Measurements from ENCODE around the gene SGCA.

Gene SGCA

GRCh38 chr17:50125420-50125997 lies 40.3 kb upstream of the SGCA start:
- H3K9me3 ChIP-seq (ENCODE audit: control insufficient read depth, insufficient read depth, low read depth, low read length), result no peaks in the 10 kb centered on the region
- H3K36me3 ChIP-seq (ENCODE audit: control insufficient read depth in 2 of 2, insufficient read depth in 1 of 2, low read length in 2 of 2), result peaks cover 0 to 4% of the 10 kb centered on the region in 2 experiments; a peak in 1 of 3 replicates
- TF ChIP-seq EGR2 (tag by site-specific recombination; IDR thresholded peaks at IDR 0.05; ENCODE audit: low read depth), result peak; percentile 64; the same call in 1 of the 2 replicates
- TF ChIP-seq ZNF366 (tag by site-specific recombination; conservative IDR thresholded peaks at IDR 0.05), result peak; percentile 57
- no peak for TF ChIP-seq ZNF350 (tag by site-specific recombination; IDR thresholded peaks at IDR 0.05)
- peak; percentile 43; the same call in 1 of the 2 replicates for TF ChIP-seq ZBTB17 (tag by site-specific recombination; IDR thresholded peaks at IDR 0.05)
- TF ChIP-seq ZFHX2 (tag by site-specific recombination; conservative IDR thresholded peaks at IDR 0.05), result 0 out of 2 replicates have a peak, but pooled peaks have one; percentile 25
- ChIA-PET CTCF (interaction anchor here (1.5 to 3.4 kb wide), 3 partner anchors 11 to 27 kb away, joined by 4 to 28 read pairs (median 15); no protein-coding TSS in a partner anchor), POLR2A (interaction anchor here (0.7 to 1.2 kb wide), 2 partner anchors 13 to 70 kb away, joined by 3 to 5 read pairs; partner anchors contain the start of gene ITGA3)
- no peak overlapping the region for H3K4me3 ChIP-seq (ENCODE audit: low read depth, low read length)
- peaks cover 13% of the 10 kb centered on the region for H3K4me1 ChIP-seq (ENCODE audit: control insufficient read depth, insufficient read depth, low read length)
- no peak overlapping the region for H3K27ac ChIP-seq (ENCODE audit: extremely low read depth, low read depth, low read length)

- no peaks in the 10 kb centered on the region for H3K9me3 ChIP-seq (ENCODE audit: control insufficient read depth, insufficient read depth, low read depth, low read length)
- ChIA-PET CTCF (interaction anchor here (0.6 to 2.4 kb wide), 2 partner anchors 13 to 50 kb away, joined by 3 to 15 read pairs; no protein-coding TSS in a partner anchor), POLR2A (interaction anchor here (0.7 to 0.8 kb wide), 2 partner anchors 20 to 24 kb away, joined by 3 to 6 read pairs; no protein-coding TSS in a partner anchor)
- peaks cover 0 to 4% of the 10 kb centered on the region in 2 experiments; a peak in 1 of 3 replicates for H3K36me3 ChIP-seq (ENCODE audit: control insufficient read depth in 2 of 2, insufficient read depth in 1 of 2, low read length in 2 of 2)
- TF ChIP-seq ZNF341 (tag by site-specific recombination; IDR thresholded peaks at IDR 0.05; ENCODE audit: low read depth), result peak; percentile 49
- TF ChIP-seq ZBTB48 (tag by site-specific recombination; IDR thresholded peaks at IDR 0.05), result no peak
- TF ChIP-seq REST (tag by site-specific recombination; IDR thresholded peaks at IDR 0.05), result peak; percentile 69
- H3K27ac ChIP-seq (ENCODE audit: extremely low read depth, low read depth, low read length), result no peak overlapping the region
- H3K4me1 ChIP-seq (ENCODE audit: control insufficient read depth, insufficient read depth, low read length), result peaks cover 13% of the 10 kb centered on the region
- H3K4me3 ChIP-seq (ENCODE audit: low read depth, low read length), result no peak overlapping the region
Observed at GRCh38 chr17:50127697-50128361, 38.0 kb upstream of the SGCA start.

- H3K27ac ChIP-seq (ENCODE audit: extremely low read depth, low read depth, low read length), result no peak overlapping the region
- H3K36me3 ChIP-seq (ENCODE audit: control insufficient read depth in 2 of 2, insufficient read depth in 1 of 2, low read length in 2 of 2), result peaks cover 0 to 9% of the 10 kb centered on the region in 2 experiments; a peak in 1 of 3 replicates
- H3K4me1 ChIP-seq (ENCODE audit: control insufficient read depth, insufficient read depth, low read length), result peaks cover 6% of the 10 kb centered on the region
- ChIA-PET POLR2A (interaction anchor here (0.7 kb wide), 1 partner anchor 19 kb away, joined by 6 read pairs; no protein-coding TSS in a partner anchor), CTCF (interaction anchor here (0.6 to 0.7 kb wide), 2 partner anchors 45 to 49 kb away, joined by 3 read pairs; no protein-coding TSS in a partner anchor)
- no peaks in the 10 kb centered on the region for H3K9me3 ChIP-seq (ENCODE audit: control insufficient read depth, insufficient read depth, low read depth, low read length)
- no peak overlapping the region for H3K4me3 ChIP-seq (ENCODE audit: low read depth, low read length)
- no peak for TF ChIP-seq ZBTB1 (tag by site-specific recombination; IDR thresholded peaks at IDR 0.05)
- 0 out of 2 replicates have a peak, but pooled peaks have one; percentile 29 for TF ChIP-seq ZNF571 (tag by site-specific recombination; IDR thresholded peaks at IDR 0.05)
- TF ChIP-seq ZFHX2 (tag by site-specific recombination; conservative IDR thresholded peaks at IDR 0.05), result peak; percentile 92
- no peak for TF ChIP-seq ZNF19 (tag by site-specific recombination; IDR thresholded peaks at IDR 0.05; ENCODE audit: low read depth)
- TF ChIP-seq ZNF398 (tag by site-specific recombination; IDR thresholded peaks at IDR 0.05), result 0 out of 2 replicates have a peak, but pooled peaks have one; percentile 7
- TF ChIP-seq PATZ1 (tag by site-specific recombination; IDR thresholded peaks at IDR 0.05), result 0 out of 2 replicates have a peak, but pooled peaks have one; percentile 28
- TF ChIP-seq EGR2 (tag by site-specific recombination; IDR thresholded peaks at IDR 0.05; ENCODE audit: low read depth), result peak; percentile 91
- TF ChIP-seq ZNF148 (tag by site-specific recombination; IDR thresholded peaks at IDR 0.05; ENCODE audit: borderline replicate concordance), result no peak
- TF ChIP-seq PRDM1 (tag by site-specific recombination; IDR thresholded peaks at IDR 0.05), result peak; percentile 76
Observed at GRCh38 chr17:50128441-50129352, 37.1 kb upstream of the SGCA start.
